ENCODE data around the gene UNKL.

Gene UNKL

DNA sequence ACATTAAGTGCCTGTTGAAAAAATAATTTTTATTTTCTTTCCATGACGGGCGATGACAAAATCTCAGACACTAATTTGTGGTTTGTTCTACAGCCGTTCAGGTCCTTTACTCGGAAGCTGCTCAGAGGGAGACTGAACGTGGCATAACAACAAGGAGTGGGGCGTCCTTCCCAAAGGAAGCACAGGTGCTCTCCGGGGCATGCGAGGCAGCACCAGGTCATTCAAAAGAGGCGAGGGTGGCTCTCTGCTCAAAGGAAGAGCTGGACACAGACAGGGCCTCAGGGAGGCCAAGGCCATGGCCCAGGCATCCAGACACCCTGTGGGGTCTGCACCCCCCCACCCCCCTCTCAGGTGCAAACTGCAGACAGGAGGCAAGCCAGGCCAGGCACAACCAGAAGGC, 16.2 kb downstream of the UNKL start:
- DNase-seq = no peak

DNA sequence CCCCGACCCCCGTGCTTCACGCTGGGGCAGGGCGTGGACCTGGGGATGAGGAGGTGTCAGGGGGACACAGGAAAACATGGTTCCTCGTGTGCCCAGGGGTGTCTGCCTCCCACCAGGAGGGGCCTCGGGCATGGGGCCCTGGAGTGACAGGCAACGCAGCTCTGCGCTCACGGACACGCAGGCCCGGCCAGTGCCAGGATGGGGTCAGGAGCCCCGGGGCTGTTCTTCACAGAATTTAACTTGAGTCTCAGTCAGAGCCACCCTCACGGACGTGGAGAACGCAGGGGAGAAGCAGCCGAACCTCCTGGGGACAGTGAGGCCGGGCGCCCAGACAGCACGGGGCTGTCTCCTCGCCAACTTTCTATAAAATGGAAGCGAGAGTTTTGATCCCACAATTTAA, 16.7 kb downstream of the UNKL start:
- no peak for DNase-seq

DNA sequence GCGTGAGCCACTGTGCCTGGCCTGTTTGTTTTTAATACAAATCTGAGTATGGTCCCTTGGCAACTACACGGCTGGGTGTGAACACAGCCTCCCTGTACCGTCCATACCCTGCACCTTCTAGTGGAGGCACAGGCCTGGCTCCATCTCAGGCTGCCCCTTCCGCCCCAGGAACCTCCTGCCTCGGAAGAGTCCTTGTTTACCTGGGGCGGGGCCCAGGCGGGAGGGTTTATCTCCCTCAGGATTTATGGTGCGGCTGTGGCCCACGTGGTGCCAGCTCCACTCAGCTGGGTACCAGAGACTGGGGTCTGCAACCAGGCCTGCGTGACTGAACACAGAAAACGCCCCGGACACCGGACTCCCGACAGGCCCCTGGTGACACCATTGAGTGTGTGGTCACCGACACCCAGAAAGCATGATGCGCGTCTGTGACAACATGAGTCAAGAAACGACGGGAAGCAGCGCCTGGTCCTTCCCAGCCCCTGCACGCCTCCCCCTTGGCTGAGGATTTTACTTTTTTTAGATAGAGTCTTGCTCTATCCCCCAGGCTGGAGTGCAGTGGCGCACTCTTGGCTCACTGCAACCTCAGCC, 19.0 kb downstream of the UNKL start:
- no peak for DNase-seq

DNA sequence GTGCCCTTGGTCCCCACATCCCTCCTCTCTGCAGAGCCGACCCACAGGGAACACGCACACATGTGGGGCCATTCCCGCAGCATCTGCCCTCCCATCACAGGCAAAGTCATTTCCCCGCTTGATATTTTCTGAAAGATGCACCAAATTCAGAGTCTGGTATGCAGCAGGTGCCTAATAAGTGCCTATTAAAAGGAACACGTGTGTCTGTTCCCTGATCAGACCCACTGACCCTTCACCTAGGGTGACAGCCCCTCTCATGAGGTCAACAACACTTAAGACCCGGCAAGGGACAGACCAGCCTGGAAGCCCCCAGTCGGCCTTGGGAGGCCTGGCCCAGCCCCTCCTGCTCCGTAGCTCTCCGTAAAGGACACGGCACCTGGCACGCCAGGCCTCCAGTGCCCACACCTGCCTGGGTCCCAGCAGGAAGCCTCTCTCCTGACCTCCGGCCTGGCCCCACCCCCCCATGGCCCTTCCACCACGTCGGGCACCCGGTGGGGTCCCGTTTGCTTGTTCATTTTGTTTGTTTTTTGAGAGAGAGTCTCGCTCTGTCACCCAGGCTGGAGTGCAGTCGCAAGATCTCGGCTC, 20.0 kb downstream of the UNKL start:
- no peak for DNase-seq

DNA sequence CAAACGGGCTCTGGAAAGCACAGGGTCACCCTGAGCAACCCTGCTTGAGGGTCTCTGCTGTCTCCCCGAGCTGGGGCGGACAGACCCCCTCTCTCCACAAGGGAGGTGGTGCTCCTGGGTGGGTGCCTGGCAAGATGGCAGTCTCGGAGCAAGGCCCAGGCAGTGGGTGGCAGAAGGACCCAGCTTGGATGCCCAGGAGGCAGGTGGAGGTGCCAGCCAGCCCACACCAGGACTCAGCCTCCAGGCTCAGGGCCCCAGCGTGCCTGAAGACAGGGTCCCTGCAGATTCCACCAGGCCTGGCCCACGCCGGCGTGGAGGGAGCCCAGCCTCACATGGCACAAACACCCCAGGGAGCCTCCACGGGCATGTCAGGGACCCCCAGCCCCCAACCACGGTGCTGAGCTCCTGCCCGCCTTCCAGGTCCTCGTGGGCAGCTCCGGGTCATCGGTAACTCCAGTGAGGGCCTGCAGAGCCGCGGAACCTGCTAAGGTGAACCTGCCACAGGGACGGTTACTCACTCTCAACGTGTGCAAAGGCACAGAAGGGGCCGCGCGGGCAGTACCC, 20.8 kb downstream of the UNKL start:
- no peak for DNase-seq

DNA sequence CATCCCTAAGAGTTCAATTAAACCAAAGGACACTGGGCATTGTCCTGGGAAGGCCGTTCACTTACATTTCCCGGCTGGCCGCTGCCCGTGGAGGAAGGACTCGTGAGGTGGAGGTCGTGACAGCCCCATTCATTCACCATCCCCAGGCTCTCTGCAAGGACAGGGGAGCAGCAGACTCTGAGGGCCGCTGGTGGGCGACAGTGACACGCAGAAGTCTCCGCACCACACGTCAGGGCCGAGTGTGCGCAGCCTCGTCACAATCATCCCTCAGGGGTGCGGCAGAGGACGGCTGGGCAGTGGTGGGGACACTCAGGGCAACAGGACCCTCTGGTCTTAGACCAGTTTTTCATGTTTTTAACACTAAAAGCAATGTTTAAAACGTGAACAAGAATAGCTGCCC, 21.7 kb downstream of the UNKL start:
- no peak for DNase-seq

DNA sequence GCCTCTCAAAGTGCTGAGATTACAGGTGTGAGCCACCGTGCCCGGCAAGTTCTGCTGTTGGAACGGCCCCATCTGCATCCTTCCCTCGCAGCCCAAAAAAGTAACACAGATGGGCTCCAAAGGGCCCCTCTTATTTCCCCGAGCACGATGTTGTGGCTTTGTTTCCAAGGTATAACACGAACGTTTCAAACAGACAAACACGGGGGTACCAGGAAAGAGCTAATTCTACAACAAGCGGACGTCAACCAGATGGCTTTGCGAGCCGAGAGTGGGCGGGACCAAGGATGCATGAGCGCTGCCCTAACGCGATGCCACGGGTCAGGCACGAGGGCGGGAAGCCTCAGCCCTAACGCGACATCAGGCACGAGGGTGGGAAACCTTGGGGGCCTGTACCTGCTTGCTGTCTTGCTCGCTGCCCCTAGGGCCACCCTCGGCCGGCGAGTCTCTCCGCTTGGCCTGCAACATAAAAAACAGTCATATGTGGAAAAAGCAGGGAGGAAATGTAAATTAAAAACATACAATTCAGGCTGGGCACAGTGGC, 24.2 kb downstream of the UNKL start:
- DNase-seq = no peak

DNA sequence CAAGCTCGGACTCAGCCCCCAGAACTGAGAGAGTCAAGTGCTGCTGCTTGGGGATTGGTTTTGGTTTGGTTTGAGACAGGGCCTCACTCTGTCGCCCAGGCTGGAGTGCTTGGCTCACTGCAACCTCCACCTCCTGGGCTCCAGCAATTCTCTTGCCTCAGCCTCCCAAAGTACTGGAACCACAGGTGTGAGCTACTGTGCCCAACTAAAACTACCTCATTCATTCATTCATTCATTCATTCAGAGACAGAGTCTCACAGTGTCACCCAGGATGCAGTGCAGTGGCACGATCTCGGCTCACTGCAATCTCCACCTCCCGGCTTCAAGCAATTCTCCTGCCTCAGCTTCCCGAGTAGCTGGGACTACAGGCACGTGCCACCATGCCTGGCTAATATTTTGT, 24.7 kb downstream of the UNKL start:
- DNase-seq = no peak

DNA sequence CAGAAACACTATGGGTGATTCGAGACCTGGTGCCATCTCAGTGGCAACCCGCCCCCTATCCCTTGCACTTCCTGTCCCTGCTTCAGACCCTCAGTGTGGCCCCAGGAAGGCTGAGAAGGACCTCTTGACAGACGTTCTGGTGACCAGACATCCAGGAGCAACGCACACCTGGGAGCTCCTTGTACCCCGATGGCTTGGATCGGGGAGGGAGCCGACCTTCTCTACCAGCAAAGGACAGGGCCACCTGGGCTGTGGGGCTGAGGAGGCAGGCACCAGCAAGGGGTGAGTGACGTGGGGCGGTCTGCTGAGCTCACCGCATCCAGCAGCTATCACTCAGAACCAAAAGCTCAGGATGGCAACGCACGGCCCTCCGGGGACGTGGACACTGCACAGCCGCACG, 27.2 kb downstream of the UNKL start:
- no peak for DNase-seq

DNA sequence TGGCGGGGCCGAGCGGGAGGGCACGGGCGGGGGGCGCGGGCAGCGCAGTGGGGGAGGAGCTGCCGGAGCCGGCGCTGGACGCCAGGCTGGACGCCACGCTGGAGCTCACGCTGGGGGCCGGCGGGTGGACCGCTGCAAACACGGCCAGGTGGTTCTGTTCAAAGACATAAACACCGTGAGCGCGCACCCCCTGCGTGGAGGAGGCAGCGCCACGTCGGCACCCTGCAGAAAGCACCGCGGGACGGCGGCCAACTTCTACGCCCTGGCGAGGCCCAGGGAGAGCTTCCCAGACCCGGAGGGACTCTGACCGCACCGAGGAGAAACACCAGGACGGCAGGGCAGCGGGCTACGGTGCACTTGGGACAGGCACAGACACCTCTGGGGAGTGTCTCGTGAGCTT, 29.3 kb downstream of the UNKL start:
- DNase-seq = peak; percentile 16

DNA sequence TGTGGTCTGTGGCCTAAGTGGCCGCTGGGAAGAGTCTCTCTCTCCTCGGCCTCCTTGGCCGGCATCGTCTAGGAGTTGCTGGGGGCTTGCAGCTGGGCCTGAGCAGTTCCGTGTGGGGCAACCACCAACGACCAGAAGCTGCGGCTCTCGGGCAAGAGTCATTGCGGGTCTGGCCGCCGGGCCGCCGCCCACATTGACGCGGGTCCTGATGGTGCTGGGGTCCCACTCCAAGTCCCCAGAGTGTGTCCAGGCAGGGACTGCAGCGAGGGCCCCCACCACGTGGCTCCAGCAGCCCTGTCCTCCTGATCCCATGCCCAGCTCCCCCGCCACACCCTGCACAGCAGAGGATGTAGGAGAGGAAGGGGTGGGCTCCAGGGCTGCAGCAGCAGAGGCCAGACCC, 30.9 kb downstream of the UNKL start:
- no peak for DNase-seq

DNA sequence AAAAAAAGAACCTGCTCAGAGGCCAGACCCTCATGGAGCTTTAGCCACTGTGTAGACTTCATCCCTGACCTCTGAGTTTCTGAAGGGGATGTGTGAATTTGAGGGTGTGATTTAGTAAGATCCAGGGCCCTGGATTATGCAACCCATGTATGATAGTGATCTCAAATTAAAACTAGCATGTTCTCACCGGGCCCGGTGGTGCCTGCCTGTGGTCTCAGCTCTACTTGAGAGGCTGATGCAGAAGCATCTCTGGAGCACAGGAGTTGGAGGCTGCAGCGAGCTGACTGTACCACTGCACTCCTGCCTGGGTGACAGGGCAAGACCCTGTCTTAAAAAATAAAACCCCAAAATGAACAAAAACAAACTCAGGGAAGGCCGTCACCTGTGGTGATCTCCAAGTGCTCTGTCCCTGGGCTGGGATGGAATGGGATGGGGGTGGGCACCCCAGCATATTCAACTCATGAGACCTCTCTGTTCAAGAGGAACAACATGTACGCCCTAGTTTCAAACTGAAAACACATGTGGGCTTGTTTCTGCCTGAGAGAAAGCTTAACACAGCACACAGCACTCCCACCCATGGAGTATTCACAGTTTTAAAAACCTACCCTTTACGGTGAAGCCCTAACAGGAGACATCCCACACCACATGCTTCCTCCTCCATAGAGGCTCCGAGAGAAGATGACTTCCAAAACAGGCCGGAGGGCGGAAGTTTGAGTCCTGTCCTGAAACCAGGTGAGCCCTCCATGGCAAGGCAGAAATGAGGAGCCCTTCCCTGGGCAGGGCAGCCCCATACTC, 32.7 kb downstream of the UNKL start:
- DNase-seq = no peak

DNA sequence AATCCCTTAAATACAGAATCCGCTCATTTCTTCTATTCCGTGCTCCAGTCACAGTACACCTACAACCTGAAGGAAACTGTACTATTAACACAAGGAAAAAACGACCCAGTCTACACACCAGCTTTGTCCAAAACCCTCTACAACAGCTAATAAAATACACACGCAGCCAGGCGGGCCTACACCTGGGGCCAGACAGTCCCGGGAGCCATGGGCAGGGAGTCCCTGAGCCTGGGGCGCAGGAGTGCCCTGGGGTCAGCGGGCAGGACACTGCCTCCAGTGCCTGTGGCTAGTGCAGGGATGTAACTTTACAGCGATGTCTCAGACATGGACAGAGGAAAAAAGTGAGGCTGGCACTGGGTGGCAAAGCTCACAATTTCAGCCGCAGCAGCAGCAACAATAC, 34.3 kb downstream of the UNKL start:
- no peak for DNase-seq

DNA sequence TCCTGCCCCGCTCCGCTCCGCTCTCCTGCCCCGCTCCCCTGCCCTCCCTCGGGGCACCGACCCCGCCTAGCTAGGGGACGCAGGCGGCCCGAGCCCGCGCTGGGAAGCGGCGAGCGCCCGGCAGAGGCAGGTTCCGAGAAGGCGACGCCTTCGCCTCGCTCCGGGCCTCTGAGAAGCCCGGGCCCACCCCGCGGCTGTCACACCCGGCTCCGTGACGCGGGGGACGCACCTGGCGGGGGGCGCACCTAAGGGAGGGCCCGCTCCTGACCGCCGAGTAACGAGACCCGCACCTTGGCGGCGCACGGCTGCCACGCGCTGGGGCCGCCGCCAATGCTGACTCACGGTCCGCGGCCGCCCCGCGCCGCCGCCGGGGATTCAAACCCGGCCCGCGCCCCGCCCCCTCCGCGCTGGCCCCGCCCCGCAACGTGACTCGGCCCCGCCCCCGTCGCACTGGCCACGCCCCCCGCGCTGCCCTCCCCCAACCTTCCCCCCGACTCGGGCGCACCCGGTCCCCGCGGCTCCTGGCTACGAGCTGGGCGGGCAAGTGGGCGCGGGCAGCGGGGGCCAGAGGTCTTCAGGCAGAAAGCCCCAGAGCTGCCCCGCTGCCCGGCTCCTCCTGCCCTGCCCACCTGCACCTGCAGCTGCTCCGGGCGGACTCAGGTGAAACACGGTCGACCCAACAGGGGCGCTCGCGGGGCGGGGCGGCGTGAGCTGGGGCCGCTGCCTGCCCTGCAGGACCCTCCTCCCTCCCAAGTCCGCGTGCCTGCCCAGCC, 35.0 kb downstream of the UNKL start:
- peak; percentile 27 for DNase-seq

DNA sequence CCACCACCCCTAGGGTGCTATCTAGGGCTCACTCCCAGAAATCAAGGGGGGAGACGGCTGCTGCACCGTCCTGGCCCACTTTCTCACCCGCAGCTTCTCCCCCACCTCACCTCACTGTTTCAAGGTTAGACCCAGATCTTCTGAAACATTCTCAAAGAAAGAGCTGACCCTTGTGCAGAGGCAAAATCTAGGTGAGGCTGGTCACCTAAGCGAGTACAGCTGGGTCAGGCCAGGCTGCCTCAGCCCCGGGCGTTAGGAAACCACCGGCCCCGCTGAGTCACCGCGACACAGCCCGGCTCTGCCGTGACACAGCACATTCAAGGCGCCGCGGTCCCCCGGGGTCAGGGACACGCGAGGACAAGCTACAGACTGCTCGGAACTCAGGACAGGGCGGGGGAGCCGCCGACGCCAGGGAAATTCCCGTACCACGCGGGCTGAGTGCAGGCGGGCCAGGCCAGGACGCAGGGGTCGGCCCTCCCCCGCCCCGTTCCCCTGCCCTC, 35.6 kb downstream of the UNKL start:
- DNase-seq = no peak

DNA sequence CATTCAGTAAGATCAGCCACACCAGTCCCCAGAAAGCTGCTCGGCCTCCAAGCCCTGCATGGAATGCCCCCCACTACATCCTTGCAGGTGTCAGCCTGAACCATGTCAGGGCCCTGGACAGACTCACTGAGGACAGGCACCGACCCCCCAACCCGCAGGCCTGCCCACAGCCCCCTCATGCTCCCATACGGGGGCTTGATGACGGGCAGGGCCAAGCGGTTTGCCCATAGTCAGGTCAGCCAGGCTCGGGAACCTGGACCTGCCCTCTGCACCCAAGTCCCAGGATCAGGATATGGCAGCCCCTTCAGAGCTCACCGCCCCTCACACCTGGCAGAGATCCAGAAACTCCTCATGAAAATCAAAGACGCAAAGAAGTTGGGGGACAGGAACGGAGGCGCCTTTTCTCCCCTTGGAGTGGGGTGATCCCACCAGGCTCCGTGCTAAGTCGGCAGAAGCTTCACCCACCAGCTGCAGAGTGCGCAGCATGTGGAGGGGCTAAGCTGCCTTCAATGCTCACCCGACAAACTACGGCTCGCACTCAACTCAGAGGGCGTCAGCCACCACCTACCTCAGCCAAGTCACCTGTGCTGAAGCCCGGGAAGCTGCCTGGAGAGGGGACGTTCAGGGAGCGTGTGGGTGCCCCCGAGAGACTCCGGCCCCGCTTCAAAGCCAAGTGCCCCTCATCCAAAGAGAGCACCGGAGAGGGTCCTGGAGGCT, 36.3 kb downstream of the UNKL start:
- DNase-seq = no peak

DNA sequence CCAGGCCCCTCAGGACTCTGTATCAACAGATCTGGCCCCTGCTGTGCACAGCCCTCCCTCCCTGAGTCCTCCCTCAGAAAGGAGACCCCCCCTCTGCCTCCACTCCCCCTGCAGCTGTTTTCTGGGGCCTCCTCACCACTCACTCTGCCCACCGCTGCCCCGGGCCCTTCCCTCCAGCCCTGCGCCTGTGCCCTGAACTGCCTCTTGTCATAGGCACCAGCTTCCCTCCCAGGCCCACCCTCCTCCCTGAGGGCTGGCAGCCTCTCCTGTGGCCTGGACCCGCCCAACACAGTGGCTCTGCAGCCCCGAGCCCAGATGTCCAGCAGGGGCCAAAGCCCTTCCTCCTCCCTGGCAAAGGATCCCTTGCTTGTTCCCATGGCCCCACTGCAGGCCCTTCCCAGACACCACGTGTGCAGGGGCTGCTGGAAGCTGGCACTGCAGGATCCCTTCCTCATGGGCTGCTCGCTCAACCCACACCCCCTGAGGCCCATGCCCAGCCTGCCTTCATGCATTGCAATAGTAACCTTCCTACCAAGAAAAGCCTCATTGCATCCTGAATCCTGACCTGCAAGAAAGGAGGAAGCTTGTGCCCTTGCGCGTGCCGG, 37.0 kb downstream of the UNKL start:
- DNase-seq = no peak

DNA sequence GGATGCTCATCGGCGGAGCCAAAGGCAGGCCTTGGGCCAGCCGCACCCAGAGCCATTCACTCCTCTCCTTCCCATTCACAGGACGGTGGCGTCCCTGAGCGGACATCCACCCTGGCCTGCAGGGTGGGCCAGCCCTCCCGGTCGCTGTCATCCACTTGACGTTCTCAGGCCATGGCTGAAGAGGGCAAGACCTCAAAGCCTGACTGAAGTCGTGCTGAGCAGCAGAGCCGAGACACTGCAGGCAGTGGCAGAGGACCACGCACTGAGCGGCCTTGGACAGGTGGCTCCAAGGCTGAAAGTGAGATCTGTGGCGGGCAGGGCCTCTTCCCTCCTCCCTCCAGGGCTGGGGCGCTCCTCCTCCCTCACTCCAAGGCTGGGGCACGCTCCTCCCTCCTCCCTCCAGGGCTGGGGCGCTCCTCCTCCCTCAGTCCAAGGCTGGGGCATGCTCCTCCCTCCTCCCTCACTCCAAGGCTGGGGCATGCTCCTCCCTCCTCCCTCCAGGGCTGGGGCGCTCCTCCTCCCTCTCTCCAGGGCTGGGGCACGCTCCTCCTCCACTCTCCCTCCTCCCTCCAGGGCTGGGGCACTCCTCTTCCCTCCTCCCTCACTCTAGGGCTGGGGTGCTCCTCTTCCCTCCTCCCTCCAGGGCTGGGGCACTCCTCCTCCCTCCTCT, 38.6 kb downstream of the UNKL start:
- no peak for DNase-seq

DNA sequence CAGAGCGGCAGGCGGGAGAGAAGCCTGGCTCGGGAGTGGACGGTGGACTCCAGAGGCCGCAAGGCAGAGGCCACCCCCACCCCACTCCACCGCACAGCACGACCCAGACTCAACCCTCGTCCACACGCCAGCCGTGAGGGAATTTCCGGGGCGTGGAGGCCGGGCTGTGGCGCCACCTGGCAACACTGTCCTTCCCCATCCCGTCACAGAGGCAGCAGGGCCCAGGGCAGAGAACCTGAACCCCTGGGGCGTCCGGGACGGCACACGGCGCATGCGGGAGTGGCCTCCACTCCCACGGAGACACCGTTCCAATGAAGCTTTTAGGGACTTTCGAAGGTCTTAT, 39.2 kb downstream of the UNKL start:
- DNase-seq = no peak

DNA sequence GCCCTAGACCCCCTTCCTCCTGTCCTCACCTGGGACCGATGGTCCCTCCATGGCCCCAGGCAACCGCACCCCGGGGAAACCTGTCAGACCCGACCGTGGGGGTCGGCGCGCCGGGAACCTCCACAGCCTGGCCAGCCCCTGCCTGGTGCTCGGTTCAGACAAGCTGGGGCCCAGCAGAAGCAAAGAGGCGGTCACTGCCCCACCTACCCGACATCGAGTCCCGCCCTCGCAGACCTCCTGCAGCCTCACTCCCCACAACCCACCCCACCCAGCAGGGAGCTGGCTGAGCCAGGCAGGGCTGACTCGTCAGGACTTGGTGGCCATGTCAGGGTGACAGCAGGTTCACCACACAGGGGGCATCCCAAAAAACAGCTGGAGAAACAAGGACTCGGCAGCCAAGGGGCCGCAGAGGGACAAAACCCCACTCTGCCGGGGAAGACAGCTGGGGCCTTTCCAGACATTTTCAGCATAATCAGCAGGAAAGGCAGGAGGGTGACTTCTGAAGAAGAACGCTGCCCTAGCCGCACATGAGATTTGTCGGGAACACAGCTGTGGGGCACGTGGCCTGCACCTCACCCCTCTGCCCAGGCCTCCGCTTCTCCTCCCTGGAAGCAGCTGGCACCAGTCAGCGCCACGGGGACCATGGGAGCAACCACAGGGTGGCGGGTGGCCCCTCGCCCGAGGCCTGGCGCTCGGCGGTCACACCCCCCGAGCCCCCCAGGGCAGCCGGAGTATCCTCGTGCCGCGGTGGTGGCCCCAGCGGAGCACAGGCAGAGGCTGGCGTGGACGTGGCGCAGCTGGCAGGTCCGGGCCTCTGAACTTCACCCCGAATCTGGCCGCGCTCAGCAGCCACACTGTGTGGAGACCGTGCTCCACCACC, 39.8 kb downstream of the UNKL start:
- DNase-seq = no peak

All from NCI-H1092 (cell line).